GM12878 (cell line): ENCODE data around the gene RARRES2. TPM values are rescaled to one million over a fixed set of nuclear protein-coding genes. Genes with fewer than 3 reads are reported as not detected.

Experiments
- BACH1 ChIP-seq: fragments of 450-650 bp; IDR thresholded peaks from 2 replicates; pipeline ENCODE4 v1.6.1; 2017; ENCODE audit warnings: mild to moderate bottlenecking, borderline replicate concordance
- ETV6 ChIP-seq, 2 experiments: fragments of 450-650 bp in 1 of 2; IDR thresholded peaks in 1 of 2; conservative IDR thresholded peaks in 1 of 2; 2 replicates each; pipeline ENCODE4 v1.6.1; 2014; ENCODE audit warnings: antibody characterized with exemption in 1 of 2, borderline replicate concordance in 1 of 2, low read depth in 1 of 2, mild to moderate bottlenecking in 1 of 2, moderate library complexity in 1 of 2
- HDGF ChIP-seq: fragments of 450-650 bp; IDR thresholded peaks from 2 replicates; pipeline ENCODE4 v1.6.1; 2016; ENCODE audit warnings: antibody characterized with exemption
- IRF5 ChIP-seq: fragments of 450-650 bp; IDR thresholded peaks from 2 replicates; pipeline ENCODE4 v1.6.1; 2017; ENCODE audit warnings: borderline replicate concordance
- POLR2A ChIP-seq: IDR thresholded peaks from 2 replicates; pipeline ENCODE4 v1.6.1; 2011; ENCODE audit warnings: low read depth, mild to moderate bottlenecking, low read length
- POU2F2 ChIP-seq: IDR thresholded peaks from 3 replicates; pipeline ENCODE4 v1.6.1; 2011; ENCODE audit warnings: low read depth, mild to moderate bottlenecking, low read length, borderline replicate concordance
- RB1 ChIP-seq: fragments of 450-650 bp; formaldehyde crosslinking; IDR thresholded peaks from 2 replicates; pipeline ENCODE4 v1.6.1; 2017; ENCODE audit warnings: mild to moderate bottlenecking, borderline replicate concordance
- SMAD1 ChIP-seq: fragments of 450-650 bp; IDR thresholded peaks from 2 replicates; pipeline ENCODE4 v1.6.1; 2018; ENCODE audit warnings: mild to moderate bottlenecking, low read depth; ENCODE audit not compliant: partially characterized antibody
- SP1 ChIP-seq: IDR thresholded peaks from one replicate; pipeline ENCODE4 v1.6.1; 2011; ENCODE audit warnings: low read depth, low read length
- SREBF1 ChIP-seq: IDR thresholded peaks from 2 replicates; pipeline ENCODE4 v1.6.1; 2012; ENCODE audit warnings: mild to moderate bottlenecking, low read length
- TAF1 ChIP-seq: IDR thresholded peaks from 2 replicates; pipeline ENCODE4 v1.6.1; 2011; ENCODE audit warnings: mild to moderate bottlenecking, low read depth, low read length, borderline replicate concordance
- ZBTB11 ChIP-seq: fragments of 450-650 bp; formaldehyde crosslinking; IDR thresholded peaks from 2 replicates; pipeline ENCODE4 v1.5.0; 2022; ENCODE audit warnings: mild to moderate bottlenecking, missing genetic modification characterization
- ZNF592 ChIP-seq: fragments of 450-650 bp; IDR thresholded peaks from 2 replicates; pipeline ENCODE4 v1.6.1; 2017; ENCODE audit warnings: mild to moderate bottlenecking, moderate library complexity
- ZZZ3 ChIP-seq: IDR thresholded peaks from 2 replicates; pipeline ENCODE4 v1.6.1; 2011; ENCODE audit warnings: low read depth; ENCODE audit not compliant: control insufficient read depth, insufficient read length
- polyA plus RNA-seq, 11 experiments: library from polyadenylated mRNA; depleted of rRNA in 4 of 11; unstranded in 6 of 11; stranded (reverse) in 5 of 11; fragments of >200 nt; fragmentation: Nextera tagmentation in 4 of 11; fragmentation: Illumina TruSeq in 1 of 11; extraction: Ambion mirVana in 4 of 11; extraction: Trizol in 1 of 11; gene quantifications; 1 replicate in 1 of 11; 2 replicates in 10 of 11; pipeline versions ENCODE4 v1.2.1 to v1.2.3, GENCODE V29; 2011 to 2016; ENCODE audit warnings: inconsistent platforms in 2 of 11, missing spikeins in 2 of 11, low read depth in 1 of 11
- total RNA-seq, 4 experiments: library from RNA; depleted of rRNA in 3 of 4; stranded (reverse); fragments of >200 nt in 3 of 4; fragmentation: Illumina TruSeq in 1 of 4; extraction: Trizol in 1 of 4; gene quantifications; 2 replicates each; pipeline versions ENCODE4 v1.2.1 to v1.2.3, GENCODE V29; 2013 to 2021
- TF ChIP-seq, protein P1 (sequence below): fragments of 450-650 bp; IDR thresholded peaks from 2 replicates; pipeline ENCODE4 v1.6.1; 2017; ENCODE audit warnings: low read depth, mild to moderate bottlenecking, moderate library complexity
- TF ChIP-seq, protein P2 (sequence below): fragments of 450-650 bp; IDR thresholded peaks from 2 replicates; pipeline ENCODE4 v1.6.1; 2017; ENCODE audit warnings: mild to moderate bottlenecking, low read depth, inconsistent platforms; ENCODE audit not compliant: poor library complexity, severe bottlenecking

The RARRES2 gene
- total and polyA plus RNA-seq, 10 of the 15 experiments (the other 5 are each of a cell fraction or from before 2014, with no cell fraction given), result 0.13 to 2.2 (median 0.40) TPM; not detected in 3

GRCh38 chr7:150368096-150368883, 26.9 kb upstream of the RARRES2 start, which contains the start of gene REPIN1 (continued):
- TF ChIP-seq BACH1, result no peak; the same call in 1 of the 2 replicates
- no peak for TF ChIP-seq SREBF1
- TF ChIP-seq, protein P1, sequence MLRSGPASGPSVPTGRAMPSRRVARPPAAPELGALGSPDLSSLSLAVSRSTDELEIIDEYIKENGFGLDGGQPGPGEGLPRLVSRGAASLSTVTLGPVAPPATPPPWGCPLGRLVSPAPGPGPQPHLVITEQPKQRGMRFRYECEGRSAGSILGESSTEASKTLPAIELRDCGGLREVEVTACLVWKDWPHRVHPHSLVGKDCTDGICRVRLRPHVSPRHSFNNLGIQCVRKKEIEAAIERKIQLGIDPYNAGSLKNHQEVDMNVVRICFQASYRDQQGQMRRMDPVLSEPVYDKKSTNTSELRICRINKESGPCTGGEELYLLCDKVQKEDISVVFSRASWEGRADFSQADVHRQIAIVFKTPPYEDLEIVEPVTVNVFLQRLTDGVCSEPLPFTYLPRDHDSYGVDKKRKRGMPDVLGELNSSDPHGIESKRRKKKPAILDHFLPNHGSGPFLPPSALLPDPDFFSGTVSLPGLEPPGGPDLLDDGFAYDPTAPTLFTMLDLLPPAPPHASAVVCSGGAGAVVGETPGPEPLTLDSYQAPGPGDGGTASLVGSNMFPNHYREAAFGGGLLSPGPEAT, result peak; percentile 69; the same call in 1 of the 2 replicates
- TF ChIP-seq POU2F2, result 0 out of 3 replicates have a peak, but pooled peaks have one; percentile 12
- no peak for TF ChIP-seq SP1
- TF ChIP-seq POLR2A, result peak; percentile 93
- TF ChIP-seq HDGF, result no peak
- TF ChIP-seq IRF5, result no peak
- TF ChIP-seq ZBTB11, result no peak
- TF ChIP-seq SMAD1, result peak; percentile 88
- no peak for TF ChIP-seq ETV6 (conservative IDR thresholded peaks at IDR 0.05 in 1 of 2, IDR thresholded peaks at IDR 0.05 in 1 of 2; ENCODE audit: borderline replicate concordance in 1 of 2, low read depth in 1 of 2)
- peak; percentile 79; the same call in 1 of the 2 replicates for TF ChIP-seq ZNF592
- TF ChIP-seq, protein P2, sequence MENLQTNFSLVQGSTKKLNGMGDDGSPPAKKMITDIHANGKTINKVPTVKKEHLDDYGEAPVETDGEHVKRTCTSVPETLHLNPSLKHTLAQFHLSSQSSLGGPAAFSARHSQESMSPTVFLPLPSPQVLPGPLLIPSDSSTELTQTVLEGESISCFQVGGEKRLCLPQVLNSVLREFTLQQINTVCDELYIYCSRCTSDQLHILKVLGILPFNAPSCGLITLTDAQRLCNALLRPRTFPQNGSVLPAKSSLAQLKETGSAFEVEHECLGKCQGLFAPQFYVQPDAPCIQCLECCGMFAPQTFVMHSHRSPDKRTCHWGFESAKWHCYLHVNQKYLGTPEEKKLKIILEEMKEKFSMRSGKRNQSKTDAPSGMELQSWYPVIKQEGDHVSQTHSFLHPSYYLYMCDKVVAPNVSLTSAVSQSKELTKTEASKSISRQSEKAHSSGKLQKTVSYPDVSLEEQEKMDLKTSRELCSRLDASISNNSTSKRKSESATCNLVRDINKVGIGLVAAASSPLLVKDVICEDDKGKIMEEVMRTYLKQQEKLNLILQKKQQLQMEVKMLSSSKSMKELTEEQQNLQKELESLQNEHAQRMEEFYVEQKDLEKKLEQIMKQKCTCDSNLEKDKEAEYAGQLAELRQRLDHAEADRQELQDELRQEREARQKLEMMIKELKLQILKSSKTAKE, result no peak
- TF ChIP-seq TAF1, result peak; percentile 72; the same call in 1 of the 2 replicates
- no peak for TF ChIP-seq ZZZ3
- peak; percentile 51; the same call in 1 of the 2 replicates for TF ChIP-seq RB1
